Measurements from ENCODE around the gene SLC2A1.
"Not testable (repeated sequence)": the region's sequence is repeated elsewhere in the genome, so short reads cannot be mapped to it uniquely, and the experiment has no call there.

SLC2A1 gene

GRCh38 chr1:42928859-42929258 lies 29.8 kb downstream of the SLC2A1 start:
- Mint-ChIP-seq H3K9me3 (no peaks in the 10 kb centered on the region), H3K27ac (no peak overlapping the region), H3K27me3 (no peaks in the 10 kb centered on the region), H3K4me1 (ENCODE audit: low read depth) (peaks cover 53% of the 10 kb centered on the region), H3K4me3 (no peak overlapping the region), H3K36me3 (ENCODE audit: low read depth) (peaks cover 61% of the 10 kb centered on the region)
- intact Hi-C loops (cut with micrococcal nuclease), result no loop called here

GRCh38 chr1:42927920-42928505 lies 30.7 kb downstream of the SLC2A1 start:
- Mint-ChIP-seq H3K27ac (no peak overlapping the region), H3K4me1 (ENCODE audit: low read depth) (peaks cover 51% of the 10 kb centered on the region)

GRCh38 chr1:42927274-42927841 lies 31.3 kb downstream of the SLC2A1 start:
- no peaks in the 10 kb centered on the region for H3K9me3 Mint-ChIP-seq
- H3K4me1 Mint-ChIP-seq (ENCODE audit: low read depth), result peaks cover 50% of the 10 kb centered on the region
- H3K27ac Mint-ChIP-seq, result no peak overlapping the region
- H3K4me3 Mint-ChIP-seq, result no peak overlapping the region
- peaks cover 56% of the 10 kb centered on the region for H3K36me3 Mint-ChIP-seq (ENCODE audit: low read depth)
- intact Hi-C loops (cut with micrococcal nuclease), result no loop called here
- no peaks in the 10 kb centered on the region for H3K27me3 Mint-ChIP-seq

More at GRCh38 chr1:42927920-42928505, 30.7 kb downstream of the SLC2A1 start:
- Mint-ChIP-seq H3K27me3 (no peaks in the 10 kb centered on the region), H3K9me3 (no peaks in the 10 kb centered on the region), H3K36me3 (ENCODE audit: low read depth) (peaks cover 57% of the 10 kb centered on the region), H3K4me3 (no peak overlapping the region)
- intact Hi-C loops (cut with micrococcal nuclease), result no loop called here

- Mint-ChIP-seq H3K4me3 (no peak overlapping the region), H3K9me3 (no peaks in the 10 kb centered on the region), H3K27me3 (no peaks in the 10 kb centered on the region), H3K36me3 (ENCODE audit: low read depth) (peaks cover 56% of the 10 kb centered on the region), H3K27ac (no peak overlapping the region), H3K4me1 (ENCODE audit: low read depth) (peaks cover 45% of the 10 kb centered on the region)
- intact Hi-C loops (cut with micrococcal nuclease), result no loop called here
Measured at GRCh38 chr1:42926879-42927242, 31.8 kb downstream of the SLC2A1 start.

- no peak overlapping the region for H3K4me3 Mint-ChIP-seq
- no peaks in the 10 kb centered on the region for H3K9me3 Mint-ChIP-seq
- H3K27me3 Mint-ChIP-seq, result no peaks in the 10 kb centered on the region
- intact Hi-C loops (cut with micrococcal nuclease), result no loop called here
- H3K36me3 Mint-ChIP-seq (ENCODE audit: low read depth), result peaks cover 56% of the 10 kb centered on the region
- no peak overlapping the region for H3K27ac Mint-ChIP-seq
- H3K4me1 Mint-ChIP-seq (ENCODE audit: low read depth), result peaks cover 40% of the 10 kb centered on the region
Measured at GRCh38 chr1:42926235-42926878, 32.3 kb downstream of the SLC2A1 start.

- Mint-ChIP-seq H3K27me3 (no peaks in the 10 kb centered on the region), H3K36me3 (ENCODE audit: low read depth) (peaks cover 46% of the 10 kb centered on the region), H3K4me3 (peak overlapping the region; percentile 88), H3K4me1 (ENCODE audit: low read depth) (peaks cover 27% of the 10 kb centered on the region), H3K9me3 (no peaks in the 10 kb centered on the region), H3K27ac (peak overlapping the region; percentile 93)
- intact Hi-C loops (cut with micrococcal nuclease), result loop anchor here (5.0 kb wide), 1 partner anchor 32 kb away; the partner anchor contains the start of gene SLC2A1
Measured at GRCh38 chr1:42924851-42925760, 33.6 kb downstream of the SLC2A1 start.

GRCh38 chr1:42924082-42924850 lies 34.4 kb downstream of the SLC2A1 start:
- Mint-ChIP-seq H3K4me1 (ENCODE audit: low read depth) (peaks cover 29% of the 10 kb centered on the region), H3K27ac (peak overlapping the region; percentile 93), H3K27me3 (no peaks in the 10 kb centered on the region), H3K36me3 (ENCODE audit: low read depth) (peaks cover 37% of the 10 kb centered on the region), H3K9me3 (no peaks in the 10 kb centered on the region), H3K4me3 (peak overlapping the region; percentile 88)
- intact Hi-C loops (cut with micrococcal nuclease), result loop anchor here (5.0 kb wide), 1 partner anchor 33 kb away; the partner anchor contains the start of gene SLC2A1

- H3K36me3 Mint-ChIP-seq (ENCODE audit: low read depth), result peaks cover 30% of the 10 kb centered on the region
- no peaks in the 10 kb centered on the region for H3K27me3 Mint-ChIP-seq
Measured at GRCh38 chr1:42923367-42924081, 35.1 kb downstream of the SLC2A1 start.

GRCh38 chr1:42922687-42923366 lies 35.8 kb downstream of the SLC2A1 start:
- Mint-ChIP-seq H3K27me3 (no peaks in the 10 kb centered on the region), H3K27ac (peak overlapping the region; percentile 93), H3K4me1 (ENCODE audit: low read depth) (peaks cover 29% of the 10 kb centered on the region), H3K4me3 (peak overlapping the region; percentile 49), H3K36me3 (ENCODE audit: low read depth) (peaks cover 23% of the 10 kb centered on the region), H3K9me3 (no peaks in the 10 kb centered on the region)
- intact Hi-C loops (cut with micrococcal nuclease), result loop anchor here (5.0 kb wide), 1 partner anchor 34 kb away; the partner anchor contains the start of gene SLC2A1

More at GRCh38 chr1:42923367-42924081, 35.1 kb downstream of the SLC2A1 start:
- Mint-ChIP-seq H3K4me3 (peak overlapping the region; percentile 88), H3K9me3 (no peaks in the 10 kb centered on the region), H3K27ac (peak overlapping the region; percentile 93), H3K4me1 (ENCODE audit: low read depth) (peaks cover 29% of the 10 kb centered on the region)
- intact Hi-C loops (cut with micrococcal nuclease), result loop anchor here (5.0 kb wide), 1 partner anchor 34 kb away; the partner anchor contains the start of gene SLC2A1

GRCh38 chr1:42921769-42922168 lies 36.9 kb downstream of the SLC2A1 start:
- H3K4me3 Mint-ChIP-seq, result no peak overlapping the region
- H3K27ac Mint-ChIP-seq, result no peak overlapping the region
- H3K36me3 Mint-ChIP-seq (ENCODE audit: low read depth), result peaks cover 12% of the 10 kb centered on the region
- no peaks in the 10 kb centered on the region for H3K27me3 Mint-ChIP-seq
- no peaks in the 10 kb centered on the region for H3K9me3 Mint-ChIP-seq
- intact Hi-C loops (cut with micrococcal nuclease), result loop anchor here (5.0 kb wide), 1 partner anchor 36 kb away; the partner anchor contains the start of gene SLC2A1
- H3K4me1 Mint-ChIP-seq (ENCODE audit: low read depth), result peaks cover 23% of the 10 kb centered on the region

GRCh38 chr1:42919651-42920050 lies 39.0 kb downstream of the SLC2A1 start:
- not testable (repeated sequence) for H3K4me3 Mint-ChIP-seq; H3K9me3 Mint-ChIP-seq; H3K27me3 Mint-ChIP-seq; H3K36me3 Mint-ChIP-seq (ENCODE audit: low read depth)
- Mint-ChIP-seq H3K27ac (peak overlapping the region; percentile 47), H3K4me1 (ENCODE audit: low read depth) (peaks cover 16% of the 10 kb centered on the region)
- intact Hi-C loops (cut with micrococcal nuclease), result loop anchor here (5.0 kb wide), 1 partner anchor 38 kb away; the partner anchor contains the start of gene SLC2A1

- H3K4me1 Mint-ChIP-seq (ENCODE audit: low read depth), result peaks cover 5% of the 10 kb centered on the region
- peaks cover 4% of the 10 kb centered on the region for H3K27me3 Mint-ChIP-seq
- intact Hi-C loops (cut with micrococcal nuclease), result no loop called here
- H3K9me3 Mint-ChIP-seq, result peaks cover 17% of the 10 kb centered on the region
- H3K4me3 Mint-ChIP-seq, result no peak overlapping the region
- H3K36me3 Mint-ChIP-seq (ENCODE audit: low read depth), result no peaks in the 10 kb centered on the region
- no peak overlapping the region for H3K27ac Mint-ChIP-seq
Measured at GRCh38 chr1:42917241-42917495, 41.5 kb downstream of the SLC2A1 start.
